ENCODE results near the gene LIF. TPM values are rescaled to one million over a fixed set of nuclear protein-coding genes. Genes with fewer than 3 reads are reported as not detected.

Gene LIF
- total RNA-seq, 1 donor from 2014 or later: 0.26 TPM

DNA sequence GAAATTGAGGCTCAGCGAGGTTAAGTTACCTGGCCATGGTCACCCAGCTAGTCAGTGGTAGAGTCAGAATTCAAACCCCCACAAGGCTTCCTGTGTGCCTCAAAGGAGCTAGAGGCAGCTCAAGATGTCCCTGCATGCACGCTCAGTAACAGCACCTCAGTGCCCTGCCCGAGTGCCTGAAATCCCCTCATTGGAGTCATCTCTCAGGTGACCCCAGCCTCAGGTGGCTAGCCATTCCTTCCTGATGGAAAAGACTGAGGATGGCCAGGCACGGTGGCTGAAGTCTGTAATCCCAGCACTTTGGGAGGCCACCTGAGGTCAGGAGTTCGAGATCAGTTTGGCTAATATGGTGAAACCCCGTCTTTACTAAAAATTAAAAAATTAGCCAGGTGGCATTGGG is 36.9 kb downstream of the LIF start:
- DNase-seq (ENCODE audit: low read depth) (no peak), FAIRE-seq (no peak)
- no peaks in the 10 kb centered on the region for H3K27me3 ChIP-seq (ENCODE audit: control insufficient read depth, insufficient read depth, low read length)
- no peak overlapping the region for H3K4me3 ChIP-seq (ENCODE audit: low read depth, low read length)
- TF ChIP-seq CTCF (IDR thresholded peaks at IDR 0.05; ENCODE audit: insufficient read depth, low read length, severe bottlenecking): no peak
- no peaks in the 10 kb centered on the region for H3K36me3 ChIP-seq (ENCODE audit: control insufficient read depth, insufficient read depth, low read length)

DNA sequence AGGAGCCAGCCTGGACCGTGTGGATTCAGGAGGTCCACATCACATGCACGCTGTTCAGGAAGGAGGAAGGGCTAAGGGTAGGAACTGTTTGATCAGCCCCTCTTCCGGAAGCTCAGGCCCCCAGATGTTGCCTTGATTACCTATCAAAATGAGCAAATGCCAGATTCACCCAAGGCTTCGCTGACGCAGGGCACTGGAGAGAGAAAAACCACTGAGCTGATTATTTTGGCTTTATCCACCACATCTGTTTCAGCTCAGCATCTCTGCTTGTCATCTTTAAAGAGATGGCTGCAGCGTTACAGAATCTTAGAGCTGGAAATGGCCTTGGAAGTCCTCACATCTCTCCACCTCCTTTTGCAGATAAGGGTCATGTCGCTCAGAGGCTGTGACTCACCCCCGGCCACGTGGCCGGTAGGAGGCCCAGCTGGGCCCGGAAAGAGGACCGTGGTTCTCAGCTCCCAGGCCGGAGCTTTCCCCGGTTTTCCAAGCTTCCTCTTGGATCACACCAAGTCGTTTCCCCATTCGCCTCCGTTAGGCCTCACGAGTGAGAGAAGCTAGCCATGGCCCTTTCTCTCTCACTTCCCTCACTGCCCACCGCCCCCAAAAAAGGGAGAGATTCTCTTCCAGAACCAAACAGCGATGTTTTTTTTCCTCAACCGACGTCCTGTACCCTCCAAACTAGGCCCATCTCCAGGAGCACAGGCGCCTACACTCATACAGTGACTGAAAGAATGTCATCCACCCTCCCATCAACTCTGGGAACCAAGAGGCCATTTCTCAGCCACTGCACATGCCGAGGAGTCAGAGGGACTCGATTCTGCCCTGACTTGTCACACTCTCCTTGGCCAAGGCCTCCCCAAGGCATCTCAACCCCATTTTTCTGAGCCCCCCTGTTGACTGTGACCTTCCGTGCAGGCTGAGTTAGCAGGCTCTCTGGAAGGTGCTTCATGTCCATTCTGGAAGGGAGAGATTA is 37.6 kb downstream of the LIF start:
- Histone ChIP-seq H3K27me3 (ENCODE audit: control insufficient read depth, insufficient read depth, low read length) (no peaks in the 10 kb centered on the region), H3K4me3 (ENCODE audit: low read depth, low read length) (no peak overlapping the region), H3K36me3 (ENCODE audit: control insufficient read depth, insufficient read depth, low read length) (no peaks in the 10 kb centered on the region)
- FAIRE-seq: no peak
- no peak for TF ChIP-seq CTCF (IDR thresholded peaks at IDR 0.05; ENCODE audit: insufficient read depth, low read length, severe bottlenecking)
- no peak for DNase-seq (ENCODE audit: low read depth)

GRCh38 chr22:30206944-30207343 is 39.6 kb downstream of the LIF start:
- peak; percentile 81 for FAIRE-seq
- Histone ChIP-seq H3K27me3 (ENCODE audit: control insufficient read depth, insufficient read depth, low read length) (no peaks in the 10 kb centered on the region), H3K4me3 (ENCODE audit: low read depth, low read length) (no peak overlapping the region), H3K36me3 (ENCODE audit: control insufficient read depth, insufficient read depth, low read length) (no peaks in the 10 kb centered on the region)
- no peak for TF ChIP-seq CTCF (IDR thresholded peaks at IDR 0.05; ENCODE audit: insufficient read depth, low read length, severe bottlenecking)
- peak; percentile 88 for DNase-seq (ENCODE audit: low read depth)

DNA sequence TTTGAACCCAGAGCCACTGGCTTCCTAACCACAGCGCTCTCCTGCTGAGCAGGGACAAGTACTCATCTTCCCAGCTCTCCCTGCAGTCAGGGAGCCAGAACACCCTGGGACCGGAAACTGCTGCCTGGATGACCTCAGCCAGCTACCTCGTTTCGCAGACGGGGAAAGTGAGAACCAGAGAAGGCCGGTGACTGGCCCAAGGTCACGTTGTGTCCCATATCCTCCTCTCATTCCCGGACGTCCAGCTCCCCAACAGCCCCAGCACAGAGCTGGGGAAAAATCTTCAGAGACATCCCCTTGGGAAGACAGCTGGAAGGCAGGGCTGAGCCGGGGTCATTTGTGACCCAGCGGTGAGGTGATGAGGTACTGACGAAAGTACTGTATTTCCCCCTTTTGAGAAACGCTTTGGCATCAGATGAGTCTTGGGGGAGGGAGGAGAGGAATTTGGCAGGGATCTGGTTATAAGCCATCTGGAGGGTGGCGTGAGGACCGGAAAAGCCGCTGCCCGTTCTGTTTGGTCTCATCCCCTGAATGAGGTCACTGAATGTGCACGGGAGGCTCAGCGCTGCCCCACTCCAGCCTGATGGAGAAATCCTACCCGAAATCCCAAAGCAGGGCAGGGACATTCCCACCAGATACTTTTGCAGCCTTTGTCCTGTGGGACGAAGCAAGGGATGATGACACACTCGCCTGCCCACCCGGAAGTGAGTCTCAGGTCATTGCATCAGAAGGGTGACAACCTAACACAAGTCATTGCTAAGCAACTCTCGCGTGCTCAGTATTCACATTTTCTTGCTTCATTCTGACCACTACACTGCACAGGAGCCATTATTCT is 41.1 kb downstream of the LIF start:
- no peak for FAIRE-seq
- DNase-seq (ENCODE audit: low read depth): peak; percentile 81
- H3K36me3 ChIP-seq (ENCODE audit: control insufficient read depth, insufficient read depth, low read length): no peaks in the 10 kb centered on the region
- TF ChIP-seq CTCF (IDR thresholded peaks at IDR 0.05; ENCODE audit: insufficient read depth, low read length, severe bottlenecking): no peak
- H3K27me3 ChIP-seq (ENCODE audit: control insufficient read depth, insufficient read depth, low read length): no peaks in the 10 kb centered on the region
- H3K4me3 ChIP-seq (ENCODE audit: low read depth, low read length): no peak overlapping the region

DNA sequence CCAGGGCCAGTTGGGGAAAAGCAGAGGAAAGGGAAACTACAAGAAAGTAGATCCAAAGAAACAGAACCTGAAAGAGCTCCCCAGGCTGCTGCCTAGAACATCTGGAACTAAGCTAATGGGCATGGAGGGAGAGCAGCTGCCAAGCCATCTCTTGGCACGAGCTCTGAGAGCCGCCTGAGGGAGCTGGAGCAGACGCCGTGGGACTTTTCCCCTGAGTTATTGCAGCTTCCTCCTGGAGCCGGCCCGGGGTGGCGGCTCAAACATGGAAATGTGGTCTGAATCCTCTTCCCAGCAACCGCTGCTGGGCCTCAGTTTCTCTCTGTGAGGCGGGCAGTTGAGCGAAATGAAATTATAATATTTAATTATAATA is 41.8 kb downstream of the LIF start:
- no peak for TF ChIP-seq CTCF (IDR thresholded peaks at IDR 0.05; ENCODE audit: insufficient read depth, low read length, severe bottlenecking)
- no peaks in the 10 kb centered on the region for H3K27me3 ChIP-seq (ENCODE audit: control insufficient read depth, insufficient read depth, low read length)
- no peaks in the 10 kb centered on the region for H3K36me3 ChIP-seq (ENCODE audit: control insufficient read depth, insufficient read depth, low read length)
- no peak for DNase-seq (ENCODE audit: low read depth)
- FAIRE-seq: no peak
- no peak overlapping the region for H3K4me3 ChIP-seq (ENCODE audit: low read depth, low read length)
